Natural killer cell (primary cell): ENCODE data around the gene BECN2. TPM values are rescaled to one million over a fixed set of nuclear protein-coding genes. Genes with fewer than 3 reads are reported as not detected.

Experiments used
- ATAC-seq, 3 donors: fragments of 150-1000 bp in 2 of 3; fragments of 200-7000 bp in 1 of 3; cut with Tn5 transposase; 1 replicate in 1 of 3; 2 replicates in 2 of 3; pipeline ENCODE4 v1.10.0; 2021; ENCODE audit warnings: mild to moderate bottlenecking in 2 of 3, moderate library complexity in 2 of 3
- DNase-seq, 2 donors: peaks; one replicate each; pipeline versions ENCODE4 v3.0.0 to v3.0.0-alpha.2; 2013 to 2021; ENCODE audit warnings: mixed read lengths in 1 of 2
- H3K27ac ChIP-seq: one replicate; pipeline ENCODE4 v1.5.1; 2013; ENCODE audit warnings: mild to moderate bottlenecking, low read length
- H3K27me3 ChIP-seq: one replicate; pipeline ENCODE4 v1.6.1; 2013; ENCODE audit warnings: low read length; ENCODE audit not compliant: control insufficient read depth, insufficient read depth
- H3K36me3 ChIP-seq: one replicate; pipeline ENCODE4 v1.6.1; 2013; ENCODE audit warnings: low read length; ENCODE audit not compliant: control insufficient read depth, insufficient read depth
- H3K4me1 ChIP-seq: one replicate; pipeline ENCODE4 v1.6.1; 2013; ENCODE audit warnings: low read length; ENCODE audit not compliant: control insufficient read depth, insufficient read depth
- H3K4me3 ChIP-seq: one replicate; pipeline ENCODE4 v1.5.1; 2013; ENCODE audit warnings: low read length
- H3K9me3 ChIP-seq: one replicate; pipeline ENCODE4 v1.6.1; 2013; ENCODE audit warnings: low read length; ENCODE audit not compliant: control insufficient read depth, insufficient read depth
- H3K27ac Mint-ChIP-seq, 2 donors: one replicate each; pipeline ENCODE4 v1.8.0; 2022; ENCODE audit warnings: mild to moderate bottlenecking in 2 of 2, mixed read lengths in 2 of 2, moderate library complexity in 1 of 2
- H3K27me3 Mint-ChIP-seq, 2 donors: one replicate each; pipeline ENCODE4 v1.8.0; 2022; ENCODE audit warnings: low read depth in 2 of 2, mixed read lengths in 2 of 2
- H3K36me3 Mint-ChIP-seq: one replicate; pipeline ENCODE4 v1.8.0; 2022; ENCODE audit warnings: mixed read lengths
- H3K4me1 Mint-ChIP-seq, 2 donors: one replicate each; pipeline ENCODE4 v1.8.0; 2022; ENCODE audit warnings: mixed read lengths in 2 of 2
- H3K4me3 Mint-ChIP-seq: one replicate; pipeline ENCODE4 v1.8.0; 2022; ENCODE audit warnings: mild to moderate bottlenecking, moderate library complexity, mixed read lengths
- H3K9me3 Mint-ChIP-seq, 2 donors: one replicate each; pipeline ENCODE4 v1.8.0; 2022; ENCODE audit warnings: mixed read lengths in 2 of 2
- WGBS: methylation state at CpG from one replicate; pipeline ENCODE4 v1.1.7; 2013; ENCODE audit warnings: missing lambda C conversion rate; ENCODE audit not compliant: insufficient coverage; 5-methylcytosine and 5-hydroxymethylcytosine counted together
- intact Hi-C: fragments of 100-400 bp; cut with micrococcal nuclease; formaldehyde crosslinking; loops from one replicate; pipeline ENCODE4 v1.14.2; 2022
- total RNA-seq, 4 donors: library from RNA; stranded (reverse); fragments of 120-200 nt in 1 of 4; gene quantifications; one replicate each; pipeline versions ENCODE4 v1.2.3 to v1.2.4, GENCODE V29; 2013 to 2022
- TF ChIP-seq, protein P1 (sequence below): fragments of 200-600 bp; IDR thresholded peaks from one replicate; pipeline ENCODE4 v1.8.0; 2022; ENCODE audit warnings: antibody characterized with exemption

BECN2 gene
- total RNA-seq, 3 donors from 2014 or later (not counting 1 experiment from before 2014, with no cell fraction given) = not detected

DNA sequence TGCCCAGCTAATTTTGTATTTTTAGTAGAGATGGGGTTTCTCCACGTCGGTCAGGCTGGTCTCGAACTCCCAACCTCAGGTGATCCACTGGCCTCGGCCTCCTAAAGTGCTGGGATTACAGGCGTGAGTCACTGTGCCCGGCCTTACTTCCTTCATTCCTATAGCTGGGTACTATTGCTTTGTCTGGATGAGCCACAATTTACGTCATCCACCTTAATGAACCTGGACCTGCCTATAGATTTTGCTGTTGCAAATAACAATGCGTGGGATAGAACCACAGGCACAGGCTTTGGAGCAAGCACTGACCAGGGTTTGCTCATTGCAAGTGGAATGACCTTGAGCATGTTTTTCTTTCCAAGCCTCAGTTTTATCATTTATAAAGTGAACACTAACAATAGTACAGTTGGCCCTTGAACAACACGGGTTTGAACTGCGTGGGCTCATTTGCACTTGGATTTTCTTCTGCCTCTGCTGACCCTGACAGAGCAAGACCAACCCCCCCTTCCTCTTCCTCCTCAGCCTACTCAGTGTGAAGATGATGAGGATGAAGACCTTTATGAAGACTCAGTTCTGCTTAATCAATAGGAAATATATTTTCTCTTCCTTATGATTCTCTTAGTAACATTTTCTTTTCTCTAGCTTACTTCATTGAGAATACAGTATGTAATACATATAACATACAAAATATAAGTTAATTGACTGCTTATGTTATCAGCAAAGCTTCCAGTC lies 33.3 kb upstream of the BECN2 start:
- TF ChIP-seq, protein P1, sequence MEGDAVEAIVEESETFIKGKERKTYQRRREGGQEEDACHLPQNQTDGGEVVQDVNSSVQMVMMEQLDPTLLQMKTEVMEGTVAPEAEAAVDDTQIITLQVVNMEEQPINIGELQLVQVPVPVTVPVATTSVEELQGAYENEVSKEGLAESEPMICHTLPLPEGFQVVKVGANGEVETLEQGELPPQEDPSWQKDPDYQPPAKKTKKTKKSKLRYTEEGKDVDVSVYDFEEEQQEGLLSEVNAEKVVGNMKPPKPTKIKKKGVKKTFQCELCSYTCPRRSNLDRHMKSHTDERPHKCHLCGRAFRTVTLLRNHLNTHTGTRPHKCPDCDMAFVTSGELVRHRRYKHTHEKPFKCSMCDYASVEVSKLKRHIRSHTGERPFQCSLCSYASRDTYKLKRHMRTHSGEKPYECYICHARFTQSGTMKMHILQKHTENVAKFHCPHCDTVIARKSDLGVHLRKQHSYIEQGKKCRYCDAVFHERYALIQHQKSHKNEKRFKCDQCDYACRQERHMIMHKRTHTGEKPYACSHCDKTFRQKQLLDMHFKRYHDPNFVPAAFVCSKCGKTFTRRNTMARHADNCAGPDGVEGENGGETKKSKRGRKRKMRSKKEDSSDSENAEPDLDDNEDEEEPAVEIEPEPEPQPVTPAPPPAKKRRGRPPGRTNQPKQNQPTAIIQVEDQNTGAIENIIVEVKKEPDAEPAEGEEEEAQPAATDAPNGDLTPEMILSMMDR = no peak
- peaks cover 5 to 12% of the 10 kb centered on the region in 2 donors for H3K4me1 Mint-ChIP-seq
- WGBS = 84% methylated on average over 10 of the region's 10 CpGs
- ATAC-seq (no peak), DNase-seq (no peak)
- Histone ChIP-seq H3K27ac (no peak overlapping the region), H3K27me3 (no peaks in the 10 kb centered on the region), H3K9me3 (no peaks in the 10 kb centered on the region), H3K4me3 (no peak overlapping the region), H3K4me1 (peaks cover 2% of the 10 kb centered on the region), H3K36me3 (no peaks in the 10 kb centered on the region)
- H3K27ac Mint-ChIP-seq = no peak overlapping the region
- no peaks in the 10 kb centered on the region for H3K36me3 Mint-ChIP-seq
- H3K9me3 Mint-ChIP-seq = no peaks in the 10 kb centered on the region
- intact Hi-C loops = no loop called here
- H3K4me3 Mint-ChIP-seq = no peak overlapping the region
- peaks cover 0 to 3% of the 10 kb centered on the region in 2 donors for H3K27me3 Mint-ChIP-seq

- Mint-ChIP-seq H3K4me3 (no peak overlapping the region), H3K9me3 (no peaks in the 10 kb centered on the region), H3K27ac (no peak overlapping the region), H3K27me3 (peaks cover 0 to 3% of the 10 kb centered on the region in 2 donors), H3K4me1 (peaks cover 0 to 2% of the 10 kb centered on the region in 2 donors), H3K36me3 (no peaks in the 10 kb centered on the region)
- 57% methylated on average over 5 of the region's 5 CpGs for WGBS
- intact Hi-C loops = no loop called here
- no peak overlapping the region for H3K27ac ChIP-seq
- H3K9me3 ChIP-seq = no peaks in the 10 kb centered on the region
- no peak for ATAC-seq
- no peak for DNase-seq
- no peaks in the 10 kb centered on the region for H3K36me3 ChIP-seq
- H3K4me3 ChIP-seq = no peak overlapping the region
- TF ChIP-seq, protein P1 = no peak
- H3K27me3 ChIP-seq = no peaks in the 10 kb centered on the region
- H3K4me1 ChIP-seq = no peaks in the 10 kb centered on the region
Observed at GRCh38 chr1:241926141-241926540, 31.4 kb upstream of the BECN2 start.

GRCh38 chr1:241927321-241927720 lies 30.2 kb upstream of the BECN2 start:
- DNase-seq (no peak), ATAC-seq (no peak)
- TF ChIP-seq, protein P1 = no peak
- Mint-ChIP-seq H3K27me3 (peaks cover 0 to 3% of the 10 kb centered on the region in 2 donors), H3K4me3 (no peak overlapping the region), H3K9me3 (no peaks in the 10 kb centered on the region), H3K27ac (no peak overlapping the region), H3K36me3 (no peaks in the 10 kb centered on the region), H3K4me1 (no peaks in the 10 kb centered on the region)
- no peak overlapping the region for H3K27ac ChIP-seq
- H3K4me3 ChIP-seq = no peak overlapping the region
- no peaks in the 10 kb centered on the region for H3K4me1 ChIP-seq
- H3K27me3 ChIP-seq = no peaks in the 10 kb centered on the region
- H3K36me3 ChIP-seq = no peaks in the 10 kb centered on the region
- intact Hi-C loops = no loop called here
- no peaks in the 10 kb centered on the region for H3K9me3 ChIP-seq
- 67% methylated on average over 4 of the region's 4 CpGs for WGBS

- DNase-seq (no peak), ATAC-seq (no peak)
- TF ChIP-seq, protein P1 = no peak
- Mint-ChIP-seq H3K4me1 (no peaks in the 10 kb centered on the region), H3K27me3 (peaks cover 3 to 17% of the 10 kb centered on the region in 2 donors), H3K27ac (no peak overlapping the region), H3K36me3 (no peaks in the 10 kb centered on the region), H3K9me3 (no peaks in the 10 kb centered on the region), H3K4me3 (no peak overlapping the region)
- no peaks in the 10 kb centered on the region for H3K4me1 ChIP-seq
- no peaks in the 10 kb centered on the region for H3K27me3 ChIP-seq
- no peak overlapping the region for H3K27ac ChIP-seq
- H3K36me3 ChIP-seq = no peaks in the 10 kb centered on the region
- intact Hi-C loops = no loop called here
- H3K4me3 ChIP-seq = no peak overlapping the region
- no peaks in the 10 kb centered on the region for H3K9me3 ChIP-seq
- WGBS = 64% methylated on average over 6 of the region's 6 CpGs
Observed at GRCh38 chr1:241932845-241933244, 24.7 kb upstream of the BECN2 start.
